KBM-7 (cell line): ENCODE measurements around the gene FBLN2.
"Not testable (repeated sequence)": the region's sequence is repeated elsewhere in the genome, so short reads cannot be mapped to it uniquely, and the experiment has no call there.

Experiments
- DNase-seq: peaks from one replicate; pipeline ENCODE4 v3.0.0-alpha.2; 2015
- in situ Hi-C: fragments of 300-500 bp; cut with MboI; formaldehyde crosslinking; loops from 2 replicates; pipeline ENCODE4 v1.14.3; 2020; ENCODE audit warnings: low sequenced_read_pairs, low pct_unique_long_range_greater_than_20kb, mixed read lengths

FBLN2 gene

GRCh38 chr3:13562421-13562820, 13.5 kb downstream of the FBLN2 start:
- in situ Hi-C loops, DNase-seq: not testable (repeated sequence)

- in situ Hi-C loops, result no loop called here
- DNase-seq, result no peak
Measured at GRCh38 chr3:13563321-13563720, 14.4 kb downstream of the FBLN2 start.

GRCh38 chr3:13563911-13564310, 15.0 kb downstream of the FBLN2 start:
- no peak for DNase-seq
- in situ Hi-C loops, result no loop called here

- in situ Hi-C loops, result no loop called here
- no peak for DNase-seq
Measured at GRCh38 chr3:13564751-13565560, 16.0 kb downstream of the FBLN2 start.

GRCh38 chr3:13565581-13566452, 16.9 kb downstream of the FBLN2 start:
- no peak for DNase-seq
- in situ Hi-C loops, result no loop called here

GRCh38 chr3:13566453-13566748, 17.5 kb downstream of the FBLN2 start:
- no peak for DNase-seq
- in situ Hi-C loops, result no loop called here

GRCh38 chr3:13566769-13567310, 17.9 kb downstream of the FBLN2 start:
- in situ Hi-C loops, result no loop called here
- no peak for DNase-seq

GRCh38 chr3:13567684-13568514, 19.0 kb downstream of the FBLN2 start:
- in situ Hi-C loops, result no loop called here

GRCh38 chr3:13568515-13569028, 19.6 kb downstream of the FBLN2 start:
- no peak for DNase-seq
- in situ Hi-C loops, result no loop called here

More at GRCh38 chr3:13567684-13568514, 19.0 kb downstream of the FBLN2 start:
- no peak for DNase-seq

- no peak for DNase-seq
- in situ Hi-C loops, result no loop called here
Measured at GRCh38 chr3:13569201-13569600, 20.3 kb downstream of the FBLN2 start.

- in situ Hi-C loops, result no loop called here
- no peak for DNase-seq
Measured at GRCh38 chr3:13569641-13570390, 20.9 kb downstream of the FBLN2 start.

GRCh38 chr3:13570391-13571194, 21.7 kb downstream of the FBLN2 start:
- in situ Hi-C loops, result no loop called here
- DNase-seq, result no peak

- DNase-seq, result no peak
- in situ Hi-C loops, result no loop called here
Measured at GRCh38 chr3:13571264-13571663, 22.3 kb downstream of the FBLN2 start.

- no peak for DNase-seq
- in situ Hi-C loops, result no loop called here
Measured at GRCh38 chr3:13571831-13572750, 23.2 kb downstream of the FBLN2 start.

- in situ Hi-C loops, result no loop called here
Measured at GRCh38 chr3:13572926-13573623, 24.1 kb downstream of the FBLN2 start.

GRCh38 chr3:13574083-13574797, 25.3 kb downstream of the FBLN2 start:
- DNase-seq, result no peak
- in situ Hi-C loops, result no loop called here

More at GRCh38 chr3:13572926-13573623, 24.1 kb downstream of the FBLN2 start:
- no peak for DNase-seq
